Mammary epithelial cell (primary cell): ENCODE results near the gene UBAC2.

Experiments used
- EZH2 ChIP-seq: IDR thresholded peaks from 2 replicates; pipeline ENCODE4 v1.6.1; 2012; ENCODE audit warnings: low read length, inconsistent platforms, borderline replicate concordance
- TF ChIP-seq, protein P1 (sequence below), 2 donors: IDR thresholded peaks in 1 of 2; conservative IDR thresholded peaks in 1 of 2; 2 replicates each; pipeline ENCODE4 v1.5.1; 2011 to 2012; ENCODE audit warnings: inconsistent platforms in 2 of 2, low read length in 2 of 2, mild to moderate bottlenecking in 2 of 2, control low read depth in 1 of 2, low read depth in 1 of 2; ENCODE audit not compliant: insufficient read depth in 1 of 2; ENCODE audit errors: extremely low read depth in 1 of 2

DNA sequence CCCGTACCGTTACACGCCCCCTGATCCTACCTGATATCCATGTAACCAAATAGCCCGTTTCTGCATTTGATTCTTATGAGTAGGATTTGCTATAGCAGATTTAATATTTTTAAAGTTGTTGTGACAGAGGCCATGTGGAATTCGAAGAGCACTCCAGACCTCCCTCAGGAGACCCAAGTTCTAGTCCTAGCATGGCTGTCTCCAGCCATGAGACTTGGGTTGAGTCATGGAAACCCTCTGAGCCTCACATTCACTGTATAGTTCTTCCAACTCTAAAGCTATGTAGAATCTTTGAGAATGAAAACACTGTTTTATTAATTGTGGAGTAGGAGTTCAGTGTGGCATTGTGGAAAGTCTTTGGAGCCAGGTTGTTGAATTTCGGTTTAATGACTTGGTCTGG, 114.5 kb downstream of the UBAC2 start:
- TF ChIP-seq, protein P1, sequence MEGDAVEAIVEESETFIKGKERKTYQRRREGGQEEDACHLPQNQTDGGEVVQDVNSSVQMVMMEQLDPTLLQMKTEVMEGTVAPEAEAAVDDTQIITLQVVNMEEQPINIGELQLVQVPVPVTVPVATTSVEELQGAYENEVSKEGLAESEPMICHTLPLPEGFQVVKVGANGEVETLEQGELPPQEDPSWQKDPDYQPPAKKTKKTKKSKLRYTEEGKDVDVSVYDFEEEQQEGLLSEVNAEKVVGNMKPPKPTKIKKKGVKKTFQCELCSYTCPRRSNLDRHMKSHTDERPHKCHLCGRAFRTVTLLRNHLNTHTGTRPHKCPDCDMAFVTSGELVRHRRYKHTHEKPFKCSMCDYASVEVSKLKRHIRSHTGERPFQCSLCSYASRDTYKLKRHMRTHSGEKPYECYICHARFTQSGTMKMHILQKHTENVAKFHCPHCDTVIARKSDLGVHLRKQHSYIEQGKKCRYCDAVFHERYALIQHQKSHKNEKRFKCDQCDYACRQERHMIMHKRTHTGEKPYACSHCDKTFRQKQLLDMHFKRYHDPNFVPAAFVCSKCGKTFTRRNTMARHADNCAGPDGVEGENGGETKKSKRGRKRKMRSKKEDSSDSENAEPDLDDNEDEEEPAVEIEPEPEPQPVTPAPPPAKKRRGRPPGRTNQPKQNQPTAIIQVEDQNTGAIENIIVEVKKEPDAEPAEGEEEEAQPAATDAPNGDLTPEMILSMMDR (conservative IDR thresholded peaks at IDR 0.05 in 1 of 2, IDR thresholded peaks at IDR 0.05 in 1 of 2; ENCODE audit: extremely low read depth in 1 of 2, insufficient read depth in 1 of 2, low read depth in 1 of 2, low read length in 2 of 2), result no peak
- no peak for TF ChIP-seq EZH2
